ENCODE results near the gene TLE6. TPM values are rescaled to one million over a fixed set of nuclear protein-coding genes. Genes with fewer than 3 reads are reported as not detected.
"Not testable (repeated sequence)": the region's sequence is repeated elsewhere in the genome, so short reads cannot be mapped to it uniquely, and the experiment has no call there.

TLE6 gene
- total and polyA plus RNA-seq, 4 donors = 0.47 to 2.8 (median 1.2) TPM

DNA sequence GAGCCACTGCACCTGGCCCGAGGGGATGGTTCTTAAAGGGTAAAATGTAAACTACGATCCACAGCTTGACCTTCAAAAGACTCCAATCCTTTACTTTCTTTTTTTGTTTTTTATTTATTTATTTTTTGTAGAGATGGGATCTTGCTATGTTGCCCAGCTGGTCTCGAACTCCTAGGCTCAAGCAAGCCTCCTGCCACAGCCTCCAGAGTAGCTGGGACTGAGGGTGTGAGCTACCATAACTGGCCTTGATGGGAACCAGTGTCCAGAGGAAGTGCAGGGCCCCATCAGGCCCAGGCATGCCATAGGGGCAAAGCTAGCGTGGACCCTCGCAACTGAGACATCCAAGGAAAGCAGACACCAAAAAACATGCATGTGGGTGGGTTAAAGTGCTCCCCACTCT, 14.2 kb upstream of the TLE6 start:
- Histone ChIP-seq H3K9ac (ENCODE audit: low read depth in 1 of 2, low read length in 2 of 2) (no peak overlapping the region), H3K27ac (ENCODE audit: low read depth in 1 of 2, low read length in 2 of 2) (no peak overlapping the region), H3K27me3 (ENCODE audit: control insufficient read depth in 4 of 4, insufficient read depth in 4 of 4, low read length in 3 of 4) (no peaks in the 10 kb centered on the region), H3K4me3 (ENCODE audit: low read depth in 1 of 3, low read length in 3 of 3) (no peak overlapping the region), H3K4me1 (ENCODE audit: control insufficient read depth in 4 of 4, insufficient read depth in 4 of 4, low read length in 3 of 4) (peaks cover 0 to 5% (median 0%) of the 10 kb centered on the region in 4 donors), H3K36me3 (ENCODE audit: control insufficient read depth in 4 of 4, insufficient read depth in 3 of 4, low read depth in 1 of 4, low read length in 3 of 4) (no peaks in the 10 kb centered on the region), H3K9me3 (ENCODE audit: control insufficient read depth in 4 of 4, low read length in 3 of 4) (no peaks in the 10 kb centered on the region)
- no peak for DNase-seq (ENCODE audit: low spot score)
- TF ChIP-seq HNF4G (IDR thresholded peaks at IDR 0.05) (no peak), GABPA (IDR thresholded peaks at IDR 0.05 in 1 of 2, conservative IDR thresholded peaks at IDR 0.05 in 1 of 2) (no peak), EGR1 (IDR thresholded peaks at IDR 0.05; ENCODE audit: low read depth in 2 of 2) (no peak), RAD21 (IDR thresholded peaks at IDR 0.05) (no peak), ATF3 (IDR thresholded peaks at IDR 0.05) (no peak)
- 96% methylated on average over 5 of the region's 5 CpGs for WGBS

DNA sequence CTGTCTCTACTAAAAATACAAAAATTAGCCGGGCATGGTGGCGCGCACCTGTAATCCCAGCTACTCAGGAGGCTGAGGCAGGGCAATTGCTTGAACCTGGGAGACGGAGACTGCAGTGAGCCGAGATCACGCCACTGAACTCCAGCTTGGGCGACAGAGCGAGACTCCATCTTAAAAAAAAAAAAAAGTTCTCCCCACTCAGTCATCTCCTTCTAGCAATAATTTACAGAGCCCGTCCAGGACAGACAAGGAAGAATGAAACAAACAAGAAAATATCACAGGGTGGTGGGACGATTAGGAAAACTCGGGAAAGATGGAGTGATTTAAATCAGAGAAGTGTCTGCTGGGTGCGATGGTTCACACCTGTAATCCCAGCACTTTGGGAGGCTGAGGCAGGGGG, 13.7 kb upstream of the TLE6 start:
- not testable (repeated sequence) for H3K4me3 ChIP-seq (ENCODE audit: low read depth in 1 of 3, low read length in 3 of 3); DNase-seq (ENCODE audit: low spot score)

GRCh38 chr19:2964874-2965273, 12.5 kb upstream of the TLE6 start:
- no peak overlapping the region for H3K9ac ChIP-seq (ENCODE audit: low read depth in 1 of 2, low read length in 2 of 2)
- H3K36me3 ChIP-seq (ENCODE audit: control insufficient read depth in 4 of 4, insufficient read depth in 3 of 4, low read depth in 1 of 4, low read length in 3 of 4) = no peaks in the 10 kb centered on the region
- DNase-seq (ENCODE audit: low spot score) = no peak
- no peaks in the 10 kb centered on the region for H3K27me3 ChIP-seq (ENCODE audit: control insufficient read depth in 4 of 4, insufficient read depth in 4 of 4, low read length in 3 of 4)
- WGBS = 98% methylated on average over 5 of the region's 5 CpGs
- peaks cover 4 to 14% (median 7%) of the 10 kb centered on the region in 4 donors for H3K4me1 ChIP-seq (ENCODE audit: control insufficient read depth in 4 of 4, insufficient read depth in 4 of 4, low read length in 3 of 4)
- H3K4me3 ChIP-seq (ENCODE audit: low read depth in 1 of 3, low read length in 3 of 3) = no peak overlapping the region
- TF ChIP-seq RXRA (IDR thresholded peaks at IDR 0.05) (no peak), RAD21 (IDR thresholded peaks at IDR 0.05) (no peak), FOXA2 (IDR thresholded peaks at IDR 0.05) (no peak), GABPA (IDR thresholded peaks at IDR 0.05 in 1 of 2, conservative IDR thresholded peaks at IDR 0.05 in 1 of 2) (no peak), NR2F2 (IDR thresholded peaks at IDR 0.05) (no peak), HNF4A (conservative IDR thresholded peaks at IDR 0.05) (no peak), YY1 (IDR thresholded peaks at IDR 0.05) (no peak), FOXA1 (IDR thresholded peaks at IDR 0.05) (no peak), TAF1 (conservative IDR thresholded peaks at IDR 0.05) (no peak), ATF3 (IDR thresholded peaks at IDR 0.05) (no peak), EGR1 (IDR thresholded peaks at IDR 0.05; ENCODE audit: low read depth in 2 of 2) (no peak), JUND (IDR thresholded peaks at IDR 0.05) (no peak)
- TF ChIP-seq, protein P1, sequence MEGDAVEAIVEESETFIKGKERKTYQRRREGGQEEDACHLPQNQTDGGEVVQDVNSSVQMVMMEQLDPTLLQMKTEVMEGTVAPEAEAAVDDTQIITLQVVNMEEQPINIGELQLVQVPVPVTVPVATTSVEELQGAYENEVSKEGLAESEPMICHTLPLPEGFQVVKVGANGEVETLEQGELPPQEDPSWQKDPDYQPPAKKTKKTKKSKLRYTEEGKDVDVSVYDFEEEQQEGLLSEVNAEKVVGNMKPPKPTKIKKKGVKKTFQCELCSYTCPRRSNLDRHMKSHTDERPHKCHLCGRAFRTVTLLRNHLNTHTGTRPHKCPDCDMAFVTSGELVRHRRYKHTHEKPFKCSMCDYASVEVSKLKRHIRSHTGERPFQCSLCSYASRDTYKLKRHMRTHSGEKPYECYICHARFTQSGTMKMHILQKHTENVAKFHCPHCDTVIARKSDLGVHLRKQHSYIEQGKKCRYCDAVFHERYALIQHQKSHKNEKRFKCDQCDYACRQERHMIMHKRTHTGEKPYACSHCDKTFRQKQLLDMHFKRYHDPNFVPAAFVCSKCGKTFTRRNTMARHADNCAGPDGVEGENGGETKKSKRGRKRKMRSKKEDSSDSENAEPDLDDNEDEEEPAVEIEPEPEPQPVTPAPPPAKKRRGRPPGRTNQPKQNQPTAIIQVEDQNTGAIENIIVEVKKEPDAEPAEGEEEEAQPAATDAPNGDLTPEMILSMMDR (IDR thresholded peaks at IDR 0.05; ENCODE audit: low read depth, low read length, missing input control) = no peak
- TF ChIP-seq, protein P2, sequence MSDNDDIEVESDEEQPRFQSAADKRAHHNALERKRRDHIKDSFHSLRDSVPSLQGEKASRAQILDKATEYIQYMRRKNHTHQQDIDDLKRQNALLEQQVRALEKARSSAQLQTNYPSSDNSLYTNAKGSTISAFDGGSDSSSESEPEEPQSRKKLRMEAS (IDR thresholded peaks at IDR 0.05) = no peak
- TF ChIP-seq, protein P3, sequence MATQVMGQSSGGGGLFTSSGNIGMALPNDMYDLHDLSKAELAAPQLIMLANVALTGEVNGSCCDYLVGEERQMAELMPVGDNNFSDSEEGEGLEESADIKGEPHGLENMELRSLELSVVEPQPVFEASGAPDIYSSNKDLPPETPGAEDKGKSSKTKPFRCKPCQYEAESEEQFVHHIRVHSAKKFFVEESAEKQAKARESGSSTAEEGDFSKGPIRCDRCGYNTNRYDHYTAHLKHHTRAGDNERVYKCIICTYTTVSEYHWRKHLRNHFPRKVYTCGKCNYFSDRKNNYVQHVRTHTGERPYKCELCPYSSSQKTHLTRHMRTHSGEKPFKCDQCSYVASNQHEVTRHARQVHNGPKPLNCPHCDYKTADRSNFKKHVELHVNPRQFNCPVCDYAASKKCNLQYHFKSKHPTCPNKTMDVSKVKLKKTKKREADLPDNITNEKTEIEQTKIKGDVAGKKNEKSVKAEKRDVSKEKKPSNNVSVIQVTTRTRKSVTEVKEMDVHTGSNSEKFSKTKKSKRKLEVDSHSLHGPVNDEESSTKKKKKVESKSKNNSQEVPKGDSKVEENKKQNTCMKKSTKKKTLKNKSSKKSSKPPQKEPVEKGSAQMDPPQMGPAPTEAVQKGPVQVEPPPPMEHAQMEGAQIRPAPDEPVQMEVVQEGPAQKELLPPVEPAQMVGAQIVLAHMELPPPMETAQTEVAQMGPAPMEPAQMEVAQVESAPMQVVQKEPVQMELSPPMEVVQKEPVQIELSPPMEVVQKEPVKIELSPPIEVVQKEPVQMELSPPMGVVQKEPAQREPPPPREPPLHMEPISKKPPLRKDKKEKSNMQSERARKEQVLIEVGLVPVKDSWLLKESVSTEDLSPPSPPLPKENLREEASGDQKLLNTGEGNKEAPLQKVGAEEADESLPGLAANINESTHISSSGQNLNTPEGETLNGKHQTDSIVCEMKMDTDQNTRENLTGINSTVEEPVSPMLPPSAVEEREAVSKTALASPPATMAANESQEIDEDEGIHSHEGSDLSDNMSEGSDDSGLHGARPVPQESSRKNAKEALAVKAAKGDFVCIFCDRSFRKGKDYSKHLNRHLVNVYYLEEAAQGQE (IDR thresholded peaks at IDR 0.05) = no peak
- TF ChIP-seq, protein P4, sequence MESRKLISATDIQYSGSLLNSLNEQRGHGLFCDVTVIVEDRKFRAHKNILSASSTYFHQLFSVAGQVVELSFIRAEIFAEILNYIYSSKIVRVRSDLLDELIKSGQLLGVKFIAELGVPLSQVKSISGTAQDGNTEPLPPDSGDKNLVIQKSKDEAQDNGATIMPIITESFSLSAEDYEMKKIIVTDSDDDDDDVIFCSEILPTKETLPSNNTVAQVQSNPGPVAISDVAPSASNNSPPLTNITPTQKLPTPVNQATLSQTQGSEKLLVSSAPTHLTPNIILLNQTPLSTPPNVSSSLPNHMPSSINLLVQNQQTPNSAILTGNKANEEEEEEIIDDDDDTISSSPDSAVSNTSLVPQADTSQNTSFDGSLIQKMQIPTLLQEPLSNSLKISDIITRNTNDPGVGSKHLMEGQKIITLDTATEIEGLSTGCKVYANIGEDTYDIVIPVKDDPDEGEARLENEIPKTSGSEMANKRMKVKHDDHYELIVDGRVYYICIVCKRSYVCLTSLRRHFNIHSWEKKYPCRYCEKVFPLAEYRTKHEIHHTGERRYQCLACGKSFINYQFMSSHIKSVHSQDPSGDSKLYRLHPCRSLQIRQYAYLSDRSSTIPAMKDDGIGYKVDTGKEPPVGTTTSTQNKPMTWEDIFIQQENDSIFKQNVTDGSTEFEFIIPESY (IDR thresholded peaks at IDR 0.05) = no peak
- H3K9me3 ChIP-seq (ENCODE audit: control insufficient read depth in 4 of 4, low read length in 3 of 4) = no peaks in the 10 kb centered on the region
- no peak overlapping the region for H3K27ac ChIP-seq (ENCODE audit: low read depth in 1 of 2, low read length in 2 of 2)

More for the DNA sequence above, 13.7 kb upstream of the TLE6 start:
- WGBS = 89% methylated on average over 12 of the region's 12 CpGs
- not testable (repeated sequence) for H3K4me1 ChIP-seq (ENCODE audit: control insufficient read depth in 4 of 4, insufficient read depth in 4 of 4, low read length in 3 of 4); H3K27me3 ChIP-seq (ENCODE audit: control insufficient read depth in 4 of 4, insufficient read depth in 4 of 4, low read length in 3 of 4); H3K9me3 ChIP-seq (ENCODE audit: control insufficient read depth in 4 of 4, low read length in 3 of 4); H3K36me3 ChIP-seq (ENCODE audit: control insufficient read depth in 4 of 4, insufficient read depth in 3 of 4, low read depth in 1 of 4, low read length in 3 of 4); H3K27ac ChIP-seq (ENCODE audit: low read depth in 1 of 2, low read length in 2 of 2); H3K9ac ChIP-seq (ENCODE audit: low read depth in 1 of 2, low read length in 2 of 2)

Data from liver (tissue), 9 donors.